NCI-H446 (cell line): ENCODE results near the gene IL18R1.
"Not testable (repeated sequence)": the region's sequence is repeated elsewhere in the genome, so short reads cannot be mapped to it uniquely, and the experiment has no call there.

Source experiments
- DNase-seq, 2 experiments: peaks; one replicate each; lab custom pipeline; 2025; lab: John Stamatoyannopoulos, UW

IL18R1 gene

GRCh38 chr2:102355526-102356380, at the start of gene IL18R1:
IL18R1 (plus strand) TSS chr2:102355796; CDS start chr2:102362661, 6,865 bp downstream.
- DNase-seq = peak in 1 of 2 experiments; percentile 41

GRCh38 chr2:102306125-102306524, 49.5 kb upstream of the IL18R1 start:
- no peak for DNase-seq

- DNase-seq = no peak
Observed at GRCh38 chr2:102310964-102311640, 44.5 kb upstream of the IL18R1 start, which contains the start of gene IL1RL1. IL1RL1 (plus strand) TSS chr2:102311563; CDS start chr2:102338265, 26,702 bp downstream.

GRCh38 chr2:102313025-102313424, 42.6 kb upstream of the IL18R1 start:
- no peak for DNase-seq

- no peak for DNase-seq
Observed at GRCh38 chr2:102313471-102313870, 42.1 kb upstream of the IL18R1 start.

- no peak for DNase-seq
Observed at GRCh38 chr2:102313950-102314349, 41.6 kb upstream of the IL18R1 start.

- no peak for DNase-seq
Observed at GRCh38 chr2:102315921-102316320, 39.7 kb upstream of the IL18R1 start.

GRCh38 chr2:102317715-102318114, 37.9 kb upstream of the IL18R1 start:
- no peak for DNase-seq

- no peak for DNase-seq
Observed at GRCh38 chr2:102318437-102318836, 37.2 kb upstream of the IL18R1 start.

GRCh38 chr2:102321941-102322719, 33.5 kb upstream of the IL18R1 start:
- DNase-seq = no peak

- DNase-seq = not testable (repeated sequence)
Observed at GRCh38 chr2:102324914-102325313, 30.7 kb upstream of the IL18R1 start.

GRCh38 chr2:102331311-102331980, 24.1 kb upstream of the IL18R1 start:
- no peak for DNase-seq

GRCh38 chr2:102334486-102334885, 21.1 kb upstream of the IL18R1 start:
- DNase-seq = no peak

GRCh38 chr2:102335871-102336366, 19.7 kb upstream of the IL18R1 start:
- no peak for DNase-seq

GRCh38 chr2:102336502-102336945, 19.1 kb upstream of the IL18R1 start:
- DNase-seq = no peak

- no peak for DNase-seq
Observed at GRCh38 chr2:102337012-102337411, 18.6 kb upstream of the IL18R1 start.

- DNase-seq = no peak
Observed at GRCh38 chr2:102337481-102338386, 17.9 kb upstream of the IL18R1 start.

- DNase-seq = no peak
Observed at GRCh38 chr2:102340778-102341177, 14.8 kb upstream of the IL18R1 start.

GRCh38 chr2:102342888-102343287, 12.7 kb upstream of the IL18R1 start:
- DNase-seq = no peak

GRCh38 chr2:102344397-102344796, 11.2 kb upstream of the IL18R1 start:
- DNase-seq = no peak
